GM19351 (cell line): ENCODE data around the gene PPM1F.
"Not testable (repeated sequence)": the region's sequence is repeated elsewhere in the genome, so short reads cannot be mapped to it uniquely, and the experiment has no call there.

Source experiments
- ATAC-seq: cut with Tn5 transposase; IDR thresholded peaks from one replicate; pipeline ENCODE4 v1.9.1; 2021; ENCODE audit warnings: mild to moderate bottlenecking, moderate library complexity; ENCODE audit not compliant: unreplicated experiment

Gene PPM1F

DNA sequence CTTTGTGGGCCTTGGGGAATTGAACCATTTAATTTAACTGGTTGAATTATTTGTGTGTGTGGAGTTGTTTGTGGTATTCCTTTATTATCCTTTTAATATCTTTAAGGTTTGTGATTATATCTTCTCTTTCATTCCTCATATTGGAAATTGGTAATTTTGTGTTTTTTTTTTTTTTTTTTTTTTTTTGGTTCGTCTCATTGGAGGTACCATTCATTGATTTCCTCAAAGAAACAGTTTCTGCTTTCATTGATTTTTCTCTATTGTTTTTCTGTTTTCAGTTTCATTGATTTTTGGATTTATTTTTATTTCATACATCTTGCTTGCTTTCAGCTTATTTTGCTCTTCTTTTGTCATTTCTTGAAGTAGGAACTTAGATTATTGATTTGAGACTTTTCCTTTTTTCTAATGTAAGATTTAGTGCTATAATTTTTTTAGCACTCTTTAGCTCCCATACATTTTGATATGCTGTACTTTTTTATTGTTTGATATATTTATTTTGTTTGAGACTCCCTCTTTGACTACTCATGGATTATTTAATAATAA, 54.2 kb downstream of the PPM1F start:
- no peak for ATAC-seq

DNA sequence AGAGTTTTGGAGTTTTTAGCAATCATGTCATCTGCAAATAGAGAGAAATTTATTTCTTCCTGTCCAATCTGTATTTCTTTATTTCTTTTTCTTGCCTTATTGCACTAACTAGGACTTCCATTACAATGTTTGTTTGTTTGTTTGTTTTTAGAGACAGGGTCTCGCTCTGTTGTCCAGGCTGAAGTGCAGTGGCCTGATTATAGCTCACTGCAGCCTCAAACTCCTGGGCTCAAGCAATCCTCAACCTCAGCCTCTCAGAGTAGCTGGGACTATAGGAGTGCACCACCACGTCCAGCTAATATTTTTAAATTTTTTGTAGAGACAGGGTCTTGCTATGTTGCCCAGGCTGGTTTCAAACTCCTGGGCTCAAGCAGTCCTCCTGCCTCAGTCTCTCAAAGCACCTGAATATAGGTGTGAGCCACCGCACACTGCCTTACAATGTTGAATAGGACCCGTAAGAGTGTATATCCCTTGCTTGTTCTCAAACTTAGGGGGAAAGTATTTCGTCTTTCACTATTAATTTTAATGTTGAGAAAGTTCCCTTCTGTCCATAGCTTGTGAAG, 55.6 kb downstream of the PPM1F start:
- no peak for ATAC-seq

DNA sequence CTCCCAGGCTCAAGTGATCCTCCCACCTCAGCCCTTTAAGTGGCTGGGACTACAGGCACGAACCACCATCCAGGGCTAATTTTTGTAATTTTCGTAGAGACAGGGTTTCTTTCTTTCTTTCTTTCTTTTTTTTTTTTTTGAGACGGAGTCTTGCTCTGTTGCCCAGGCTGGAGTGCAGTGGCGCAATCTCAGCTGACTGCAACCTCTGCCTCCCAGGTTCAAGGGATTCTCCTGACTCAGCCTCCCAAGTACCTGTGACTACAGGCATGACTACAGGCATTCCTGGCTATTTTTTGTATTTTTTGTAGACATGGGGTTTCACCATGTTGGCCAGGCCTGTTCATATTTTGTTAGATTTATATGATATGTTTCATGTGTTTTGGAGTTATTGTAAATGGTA, 56.4 kb downstream of the PPM1F start:
- ATAC-seq, result not testable (repeated sequence)

DNA sequence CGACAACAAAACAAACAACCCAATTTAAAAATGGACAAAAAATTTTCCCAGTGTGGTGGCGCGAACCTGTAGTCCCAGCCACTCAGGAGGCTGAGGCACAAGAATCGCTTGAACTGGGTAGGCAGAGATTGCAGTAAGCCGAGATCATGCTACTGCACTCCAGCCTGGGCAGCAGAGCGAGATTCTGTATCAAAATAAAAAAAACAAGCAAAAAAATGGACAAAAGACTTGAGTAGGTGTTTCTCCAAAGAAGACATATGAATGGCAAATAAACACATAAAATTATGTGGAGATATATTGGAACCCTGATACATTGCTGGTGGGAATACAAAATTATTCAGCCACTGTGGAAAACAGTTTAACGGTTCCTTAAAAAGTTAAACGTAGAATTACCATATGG, 57.8 kb downstream of the PPM1F start:
- ATAC-seq, result no peak

DNA sequence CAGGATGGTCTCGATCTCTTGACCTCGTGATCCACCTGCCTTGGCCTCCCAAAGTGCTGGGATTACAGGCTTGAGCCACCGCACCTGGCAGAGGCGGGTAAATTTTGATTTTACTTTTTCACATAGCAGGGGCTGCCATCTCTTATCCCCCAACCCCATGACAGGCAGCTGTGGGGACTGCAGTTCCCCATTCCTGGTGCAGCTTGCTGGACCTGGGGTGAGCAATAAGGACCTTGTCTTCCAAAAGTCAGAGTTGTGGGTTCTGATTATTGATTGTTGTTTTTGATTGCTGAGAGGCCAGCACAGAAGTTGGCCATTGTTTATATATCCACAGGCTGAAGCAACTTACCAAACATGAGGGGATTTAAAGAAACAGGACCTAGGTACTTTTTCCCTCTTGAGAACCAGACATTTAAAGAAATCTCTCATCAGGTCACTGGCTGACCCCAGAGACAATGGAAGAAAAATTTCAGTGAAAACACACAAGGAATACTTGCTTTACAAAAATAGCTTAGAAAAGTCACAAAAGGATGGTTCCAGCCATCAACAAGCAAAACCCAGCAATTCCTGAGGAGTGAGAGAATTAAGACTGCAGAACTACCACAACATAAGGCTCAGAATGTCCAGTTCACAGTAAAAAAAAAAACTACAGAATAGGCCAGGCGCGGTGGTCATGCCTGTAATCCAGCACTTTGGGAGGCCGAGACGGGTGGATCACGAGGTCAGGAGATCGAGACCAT, 63.2 kb downstream of the PPM1F start:
- no peak for ATAC-seq

DNA sequence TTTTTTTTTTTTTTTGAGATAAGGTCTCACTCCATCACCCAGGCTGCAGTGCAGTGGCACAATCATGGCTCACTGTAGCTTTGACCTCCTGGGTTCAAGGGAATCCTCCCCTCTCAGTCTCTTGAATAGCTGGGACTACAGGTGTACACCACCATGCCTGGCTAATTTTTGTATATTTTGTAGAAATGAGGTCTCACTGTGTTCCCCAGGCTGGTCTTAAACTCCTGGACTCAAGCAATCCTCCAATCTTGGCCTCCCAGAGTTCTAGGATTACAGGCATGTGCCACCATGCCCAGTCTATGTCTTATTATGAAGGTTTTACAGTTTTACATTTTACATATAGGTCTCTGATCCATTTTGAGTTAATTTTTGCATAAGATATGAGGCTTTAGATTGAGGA, 64.8 kb downstream of the PPM1F start:
- no peak for ATAC-seq

DNA sequence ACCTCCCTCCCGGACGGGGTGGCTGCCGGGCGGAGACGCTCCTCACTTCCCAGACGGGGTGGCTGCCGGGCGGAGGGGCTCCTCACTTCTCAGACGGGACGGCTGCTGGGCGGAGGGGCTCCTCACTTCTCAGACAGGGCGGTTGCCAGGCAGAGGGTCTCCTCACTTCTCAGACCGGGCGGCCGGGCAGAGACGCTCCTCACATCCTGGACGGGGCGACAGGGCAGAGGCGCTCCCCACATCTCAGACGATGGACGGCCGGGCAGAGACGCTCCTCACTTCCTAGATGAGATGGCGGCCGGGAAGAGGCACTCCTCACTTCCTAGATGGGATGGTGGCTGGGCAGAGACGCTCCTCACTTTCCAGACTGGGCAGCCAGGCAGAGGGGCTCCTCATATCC, 68.7 kb downstream of the PPM1F start:
- ATAC-seq, result not testable (repeated sequence)

DNA sequence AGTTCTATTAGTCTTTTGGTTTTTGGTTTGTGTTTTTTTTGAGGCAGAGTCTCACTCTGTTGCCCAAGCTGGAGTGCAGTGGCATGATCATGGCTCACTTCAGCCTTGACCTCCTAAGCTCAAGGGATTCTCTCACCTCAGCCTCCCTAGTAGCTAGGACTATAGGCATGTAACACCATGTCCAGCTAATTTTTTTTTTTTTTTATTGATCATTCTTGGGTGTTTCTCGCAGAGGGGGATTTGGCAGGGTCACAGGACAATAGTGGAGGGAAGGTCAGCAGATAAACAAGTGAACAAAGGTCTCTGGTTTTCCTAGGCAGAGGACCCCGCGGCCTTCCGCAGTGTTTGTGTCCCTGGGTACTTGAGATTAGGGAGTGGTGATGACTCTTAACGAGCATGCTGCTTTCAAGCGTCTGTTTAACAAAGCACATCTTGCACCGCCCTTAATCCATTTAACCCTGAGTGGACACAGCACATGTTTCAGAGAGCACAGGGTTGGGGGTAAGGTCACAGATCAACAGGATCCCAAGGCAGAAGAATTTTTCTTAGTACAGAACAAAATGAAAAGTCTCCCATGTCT, 69.8 kb downstream of the PPM1F start:
- not testable (repeated sequence) for ATAC-seq

DNA sequence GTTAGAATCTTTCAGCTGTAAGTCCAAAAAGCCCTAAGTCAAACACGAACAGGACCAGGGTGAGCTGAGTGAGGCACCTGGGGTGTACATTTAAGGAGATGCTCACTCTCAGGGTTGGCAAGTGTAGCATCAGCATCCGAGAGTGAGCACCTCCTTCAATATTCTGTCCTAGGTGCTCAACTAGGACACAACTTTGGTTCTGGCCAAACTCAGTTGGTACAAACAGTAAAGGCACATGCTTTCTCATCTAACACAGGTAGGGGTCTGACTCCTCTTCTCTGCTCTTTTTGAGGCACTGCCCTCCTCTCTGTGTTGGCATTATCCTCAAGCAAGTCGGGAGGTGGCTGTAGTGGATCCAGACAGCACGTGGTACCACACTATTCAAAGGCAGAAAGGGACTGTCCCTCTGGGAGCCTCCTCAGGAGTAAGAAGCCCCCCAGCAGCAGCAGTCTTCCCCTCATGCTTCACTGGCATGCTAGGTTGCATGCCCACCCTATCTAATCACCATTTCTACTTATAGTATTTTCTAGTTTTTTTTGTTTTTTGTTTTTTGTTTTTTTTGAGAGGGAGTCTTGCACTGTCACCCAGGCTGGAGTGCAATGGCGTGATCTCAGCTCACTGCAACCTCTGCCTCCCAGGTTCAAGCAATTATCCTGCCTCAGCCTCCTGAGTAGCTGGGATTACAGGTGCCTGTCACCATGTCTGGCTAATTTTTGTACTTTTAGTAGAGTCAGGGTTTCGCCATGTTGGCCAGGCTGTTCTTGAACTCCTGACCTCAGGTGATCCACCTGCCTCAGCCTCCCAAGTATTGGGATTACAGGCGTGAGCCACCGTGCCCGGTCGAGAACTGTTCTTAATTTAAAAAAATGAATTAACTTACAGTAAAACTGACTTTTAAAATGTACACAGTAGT, 70.6 kb downstream of the PPM1F start:
- ATAC-seq, result no peak

DNA sequence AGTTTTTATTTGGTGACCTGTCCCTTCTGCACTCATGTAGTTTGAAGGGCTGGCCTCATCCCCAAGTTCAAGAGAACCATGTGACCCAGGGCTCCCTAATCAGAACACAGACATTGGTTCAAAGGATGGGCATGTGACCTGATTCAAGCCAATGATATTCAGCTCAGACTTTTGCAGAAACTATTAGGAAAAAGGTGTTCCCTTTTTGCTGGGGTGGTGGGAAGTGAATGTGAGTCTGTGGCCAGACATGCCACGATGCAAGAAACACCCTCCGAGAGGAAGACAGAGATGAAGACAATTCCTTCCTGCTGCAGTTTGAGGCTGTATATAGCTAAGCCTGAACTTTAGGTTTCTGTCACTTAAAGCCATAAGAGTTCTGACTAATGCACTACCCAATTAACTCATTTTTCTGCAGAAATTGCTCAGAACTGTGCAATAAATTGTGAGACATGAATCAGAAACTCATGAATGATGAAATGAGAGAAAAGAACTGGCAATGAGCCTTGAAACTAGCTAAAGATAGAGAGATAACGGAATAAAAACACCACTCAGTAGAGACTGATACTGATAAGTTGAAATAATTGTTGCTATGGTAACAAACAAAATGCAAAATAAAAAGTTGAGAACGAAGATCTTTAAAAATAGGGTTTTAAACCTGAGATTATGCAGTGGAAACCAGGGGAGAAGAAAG, 76.0 kb downstream of the PPM1F start:
- ATAC-seq, result no peak

DNA sequence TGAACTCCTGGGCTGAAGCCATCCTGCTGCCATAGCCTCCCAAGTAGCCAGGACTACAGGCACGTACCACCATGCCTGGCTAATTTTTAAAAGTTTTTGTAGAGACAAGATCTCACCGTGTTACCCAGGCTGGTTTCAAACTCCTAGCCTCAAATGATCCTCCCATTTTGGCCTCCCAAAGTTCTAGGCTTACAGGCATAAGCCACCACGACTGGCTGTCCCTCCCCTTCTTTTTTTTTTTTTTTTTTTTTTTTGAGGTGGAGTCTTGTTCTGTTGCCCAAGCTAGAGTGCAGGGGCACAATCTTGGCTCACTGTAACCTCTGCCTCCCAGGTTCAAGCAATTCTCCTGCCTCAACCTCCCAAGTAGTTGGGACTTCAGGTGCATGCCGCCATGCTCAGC, 77.7 kb downstream of the PPM1F start:
- ATAC-seq, result not testable (repeated sequence)

DNA sequence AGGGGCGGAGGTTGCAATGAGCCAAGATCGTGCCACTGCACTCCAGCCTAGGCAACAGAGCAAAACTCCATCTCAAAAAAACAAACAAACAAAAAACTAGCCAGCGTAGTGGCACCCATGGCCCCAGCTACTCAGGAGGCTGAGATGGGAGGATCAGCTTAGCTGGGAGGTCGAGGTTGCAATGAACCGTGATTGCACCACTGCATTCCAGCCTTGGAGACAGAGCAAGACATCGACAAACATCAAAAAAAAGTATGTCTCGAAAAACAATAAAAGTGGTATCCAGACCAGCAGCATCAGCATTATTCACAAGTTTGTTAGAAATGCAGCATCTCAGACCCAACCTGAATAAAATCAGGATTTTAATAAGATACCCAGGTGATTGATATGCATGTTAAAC, 79.0 kb downstream of the PPM1F start:
- no peak for ATAC-seq

DNA sequence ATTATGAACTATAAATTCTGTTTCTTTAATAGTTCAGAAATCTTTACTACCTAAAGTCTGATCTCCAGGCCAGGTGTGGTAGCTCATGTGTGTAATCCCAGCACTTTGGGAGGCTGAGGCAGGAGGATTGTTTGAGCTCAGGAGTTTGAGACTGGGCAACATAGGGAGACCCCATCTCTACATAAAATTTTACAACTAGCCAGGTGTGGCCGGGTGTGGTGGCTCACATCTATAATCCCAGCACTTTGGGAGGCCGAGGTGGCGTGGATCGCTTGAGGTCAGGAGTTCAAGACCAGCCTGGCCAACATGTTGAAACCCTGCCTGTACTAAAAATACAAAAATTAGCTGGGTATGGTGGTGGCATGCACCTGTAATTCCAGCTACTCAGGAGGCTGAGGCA, 79.9 kb downstream of the PPM1F start:
- not testable (repeated sequence) for ATAC-seq
